UCSD-AML1 (cell line): ENCODE results near the gene SLC24A5.

Experiments
- DNase-seq: peaks from one replicate; lab custom pipeline; 2025; ENCODE audit not compliant: unreplicated experiment; lab: John Stamatoyannopoulos, UW

The SLC24A5 gene

GRCh38 chr15:48109856-48110531, 10.8 kb upstream of the SLC24A5 start:
- no peak for DNase-seq

- DNase-seq = no peak
Measured at GRCh38 chr15:48112242-48112641, 8.5 kb upstream of the SLC24A5 start.

GRCh38 chr15:48119277-48119676, 1.5 kb upstream of the SLC24A5 start:
- no peak for DNase-seq

DNA sequence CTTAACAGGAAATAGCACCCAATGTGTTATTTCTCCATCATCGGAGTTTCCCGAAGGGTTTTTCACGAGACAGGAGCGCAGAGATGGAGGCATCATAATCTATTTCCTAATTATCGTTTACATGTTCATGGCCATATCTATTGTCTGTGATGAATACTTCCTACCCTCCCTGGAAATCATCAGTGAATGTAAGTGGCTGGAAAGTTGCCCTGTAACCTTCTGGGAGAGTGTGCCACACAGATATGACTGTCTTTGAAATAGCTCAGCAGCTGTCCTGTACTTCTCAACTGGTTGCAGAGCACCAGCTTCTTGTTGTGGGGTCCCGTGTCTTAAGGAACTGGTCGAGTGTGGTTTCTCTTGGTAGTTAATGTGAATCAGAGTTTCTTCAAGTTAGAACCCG, 1.1 kb downstream of the SLC24A5 start:
- DNase-seq = no peak

DNA sequence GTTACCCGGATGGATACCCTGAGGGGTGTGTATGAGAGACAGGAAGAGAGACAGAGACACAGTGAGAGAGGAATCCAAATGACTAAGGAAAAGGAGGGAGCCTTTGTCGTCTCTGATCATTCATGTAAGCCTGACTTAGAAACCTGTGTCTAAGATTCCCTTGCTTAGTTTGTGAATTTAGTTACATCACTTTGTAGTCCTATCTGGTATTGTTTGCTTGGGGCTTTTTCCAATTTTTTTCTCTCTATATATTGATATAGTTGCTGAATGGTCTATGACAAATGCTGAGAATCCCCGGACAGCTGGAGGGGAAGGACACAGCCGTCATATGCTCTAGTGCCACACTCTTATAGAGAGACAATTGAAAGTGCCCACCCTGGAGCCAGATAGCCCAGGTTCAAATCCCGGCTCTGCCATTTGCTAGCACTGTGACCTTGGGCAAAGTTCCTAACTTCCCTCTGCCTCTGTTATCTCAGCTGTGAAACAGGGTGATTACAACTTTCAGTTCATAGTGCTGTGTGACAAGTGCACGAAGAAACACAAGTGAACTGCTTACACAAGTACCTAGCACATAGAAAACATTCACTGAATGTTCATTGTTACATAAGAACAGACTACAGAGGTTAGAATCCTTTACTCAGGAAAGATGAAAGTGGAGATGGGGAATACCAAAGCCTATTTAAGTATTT, 6.0 kb downstream of the SLC24A5 start:
- DNase-seq = no peak

- no peak for DNase-seq
Measured at GRCh38 chr15:48131324-48131723, 10.5 kb downstream of the SLC24A5 start.

- DNase-seq = no peak
Measured at GRCh38 chr15:48132874-48133273, 12.1 kb downstream of the SLC24A5 start.

DNA sequence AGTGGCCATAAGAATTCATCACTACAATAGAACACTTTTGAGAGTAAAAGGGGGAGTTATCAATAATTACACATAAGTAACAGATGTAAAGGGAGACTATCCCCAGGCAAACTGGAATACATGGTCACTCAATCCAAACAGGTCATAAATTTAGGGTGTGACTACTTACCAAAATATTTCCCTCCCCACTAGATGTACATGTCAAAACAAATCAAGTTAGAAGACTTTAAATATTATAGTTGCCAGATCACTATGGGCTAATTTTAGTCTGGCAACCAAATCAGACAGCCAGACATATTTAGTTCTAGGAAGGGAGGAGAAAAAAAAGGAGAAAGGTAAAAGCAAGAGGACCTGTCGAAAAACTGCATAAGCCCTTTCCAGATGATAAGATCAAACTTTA, 23.1 kb downstream of the SLC24A5 start:
- DNase-seq = no peak

GRCh38 chr15:48144889-48145288, 24.1 kb downstream of the SLC24A5 start:
- no peak for DNase-seq

- DNase-seq = no peak
Measured at GRCh38 chr15:48145923-48146322, 25.1 kb downstream of the SLC24A5 start.

GRCh38 chr15:48147358-48147757, 26.6 kb downstream of the SLC24A5 start:
- no peak for DNase-seq

GRCh38 chr15:48149858-48150257, 29.1 kb downstream of the SLC24A5 start:
- DNase-seq = no peak

DNA sequence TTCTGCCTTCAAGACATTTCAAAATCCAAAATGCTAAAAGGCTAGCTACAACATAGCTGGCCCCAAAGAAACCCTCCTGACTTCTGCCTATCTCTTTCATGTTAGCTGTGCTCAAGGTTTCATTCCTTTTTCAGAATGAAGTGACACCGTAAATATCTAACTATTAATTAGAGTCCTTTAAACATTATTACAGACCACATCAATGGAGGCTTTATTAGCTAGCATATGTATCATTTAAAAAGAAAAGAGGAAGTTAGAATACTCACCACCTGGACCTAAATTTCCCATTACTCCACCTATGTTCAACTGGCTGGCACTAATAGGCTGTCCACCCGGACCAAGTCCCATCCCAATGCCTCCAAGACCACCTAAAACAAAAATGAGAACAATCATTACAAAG, 32.7 kb downstream of the SLC24A5 start:
- no peak for DNase-seq

- no peak for DNase-seq
Measured at GRCh38 chr15:48168616-48169015, 47.8 kb downstream of the SLC24A5 start.

GRCh38 chr15:48170981-48171380, 50.2 kb downstream of the SLC24A5 start:
- no peak for DNase-seq

DNA sequence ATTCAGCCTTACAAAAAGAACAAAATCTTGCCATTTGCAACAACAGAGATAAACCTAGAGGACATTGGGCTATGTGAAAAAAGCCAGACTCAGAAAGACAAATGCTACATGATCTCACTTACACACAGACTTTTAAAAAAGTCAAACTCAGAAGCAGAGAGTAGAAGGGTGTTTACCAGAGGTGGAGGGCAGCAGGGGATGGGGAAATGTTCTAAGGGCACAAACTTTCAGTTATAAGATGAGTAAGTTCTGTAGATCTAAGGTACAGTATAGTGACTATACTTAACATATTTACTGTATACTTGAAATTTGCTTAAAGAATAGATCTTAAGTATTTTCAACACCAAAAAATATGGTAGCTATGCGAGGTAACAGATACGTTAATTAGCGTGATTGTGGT, 54.3 kb downstream of the SLC24A5 start:
- DNase-seq = no peak

DNA sequence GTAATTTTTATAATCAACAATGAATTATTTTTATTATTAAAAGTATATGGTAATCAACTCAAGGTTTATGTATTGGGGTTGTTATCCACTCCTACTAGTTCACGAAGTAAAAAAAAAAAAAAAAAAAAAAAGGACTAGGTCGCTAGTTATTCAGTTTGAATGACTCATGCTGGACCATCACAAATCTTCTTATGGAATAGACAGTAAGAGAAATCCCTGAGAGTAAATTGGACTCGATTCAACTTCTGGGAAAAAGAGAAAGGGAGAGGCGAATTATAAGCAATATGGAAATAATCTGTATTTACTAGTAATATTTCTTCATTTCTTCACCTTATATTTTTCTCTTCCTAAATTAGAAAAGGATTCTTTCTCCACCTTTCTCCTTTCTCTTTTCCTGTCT, 55.3 kb downstream of the SLC24A5 start:
- DNase-seq = no peak

- no peak for DNase-seq
Measured at GRCh38 chr15:48176957-48177356, 56.2 kb downstream of the SLC24A5 start.

DNA sequence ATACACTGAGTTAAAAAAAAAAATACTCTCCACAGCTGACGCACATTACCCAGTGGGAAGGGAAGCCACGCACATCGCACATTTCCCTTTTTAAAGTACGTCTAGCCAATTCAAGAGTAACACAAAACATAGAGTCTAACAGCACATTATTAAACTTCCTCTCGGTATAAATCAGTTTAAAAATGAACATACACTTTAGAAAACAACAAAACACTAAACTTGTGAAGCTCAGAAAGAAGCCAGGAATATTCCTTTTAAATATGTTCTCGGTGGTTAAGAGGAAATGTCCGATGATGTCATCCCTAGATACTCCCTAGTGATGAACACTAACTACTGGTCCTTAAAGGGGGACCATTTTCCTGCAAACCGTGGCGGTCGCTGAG, 56.6 kb downstream of the SLC24A5 start:
- no peak for DNase-seq

GRCh38 chr15:48177766-48178647, 57.2 kb downstream of the SLC24A5 start, which contains the start of gene MYEF2:
TSS of gene MYEF2 (minus strand) at chr15:48178295. CDS start at chr15:48178237, 58 bp downstream.
- DNase-seq = no peak

- no peak for DNase-seq
Measured at GRCh38 chr15:48178648-48178931, 57.8 kb downstream of the SLC24A5 start.

GRCh38 chr15:48182749-48183148, 62.0 kb downstream of the SLC24A5 start:
- DNase-seq = no peak
